Raji (cell line): Measurements from ENCODE around the gene AFAP1.

Experiments used
- POLR2A ChIP-seq: IDR thresholded peaks from 2 replicates; pipeline ENCODE4 v1.6.1; 2011; ENCODE audit warnings: low read depth, low read length, control low read depth; ENCODE audit not compliant: insufficient read depth

The AFAP1 gene

GRCh38 chr4:7901311-7901885, 38.3 kb downstream of the AFAP1 start:
- TF ChIP-seq POLR2A = no peak

DNA sequence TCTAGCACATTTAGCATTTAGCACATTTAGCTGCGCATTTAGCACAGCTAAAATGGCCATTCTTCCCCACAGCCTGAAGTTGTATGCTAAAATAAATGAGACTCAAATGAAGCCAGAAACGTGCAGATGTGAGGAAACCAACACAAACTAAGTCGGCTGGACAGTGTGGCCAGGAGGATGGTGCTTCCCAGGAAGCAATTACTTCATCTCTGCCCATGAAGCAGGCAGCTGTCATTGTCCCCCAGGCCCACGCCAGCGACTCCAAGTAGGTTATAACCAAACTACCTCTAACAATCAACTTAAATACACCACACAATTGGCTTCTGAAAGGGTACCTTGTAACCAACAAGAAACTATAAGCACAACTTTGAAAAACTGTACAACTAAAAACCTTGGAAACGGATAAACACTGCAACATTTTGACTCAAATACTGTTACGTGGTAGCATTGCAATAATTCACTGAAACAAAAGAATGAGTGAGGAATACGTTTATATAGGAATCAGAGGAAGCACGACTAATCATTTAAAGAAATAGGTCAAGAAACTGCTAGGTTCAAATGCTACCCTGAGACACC, 39.2 kb downstream of the AFAP1 start:
- no peak for TF ChIP-seq POLR2A

GRCh38 chr4:7899184-7899869, 40.3 kb downstream of the AFAP1 start:
- no peak for TF ChIP-seq POLR2A

DNA sequence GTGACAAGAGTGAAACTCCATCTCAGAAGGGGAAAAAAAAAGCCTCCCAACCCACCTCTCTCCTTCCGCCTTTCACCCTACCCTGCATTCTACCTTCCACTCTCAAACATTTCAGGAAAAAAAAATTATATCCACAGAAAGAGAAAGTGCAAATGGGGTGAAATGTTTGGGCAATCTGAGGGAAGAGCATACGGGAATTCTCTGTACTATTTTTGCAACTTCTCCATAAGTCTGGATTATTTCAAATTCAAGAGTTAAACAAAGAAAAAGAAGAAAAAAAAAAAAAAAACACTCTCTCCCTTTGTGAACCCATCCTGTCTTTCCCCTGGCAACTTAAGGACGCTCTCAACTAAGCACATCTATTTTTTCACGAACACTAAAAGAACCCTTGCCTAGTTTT, 41.3 kb downstream of the AFAP1 start:
- no peak for TF ChIP-seq POLR2A

GRCh38 chr4:7897811-7898210, 41.9 kb downstream of the AFAP1 start:
- no peak for TF ChIP-seq POLR2A

DNA sequence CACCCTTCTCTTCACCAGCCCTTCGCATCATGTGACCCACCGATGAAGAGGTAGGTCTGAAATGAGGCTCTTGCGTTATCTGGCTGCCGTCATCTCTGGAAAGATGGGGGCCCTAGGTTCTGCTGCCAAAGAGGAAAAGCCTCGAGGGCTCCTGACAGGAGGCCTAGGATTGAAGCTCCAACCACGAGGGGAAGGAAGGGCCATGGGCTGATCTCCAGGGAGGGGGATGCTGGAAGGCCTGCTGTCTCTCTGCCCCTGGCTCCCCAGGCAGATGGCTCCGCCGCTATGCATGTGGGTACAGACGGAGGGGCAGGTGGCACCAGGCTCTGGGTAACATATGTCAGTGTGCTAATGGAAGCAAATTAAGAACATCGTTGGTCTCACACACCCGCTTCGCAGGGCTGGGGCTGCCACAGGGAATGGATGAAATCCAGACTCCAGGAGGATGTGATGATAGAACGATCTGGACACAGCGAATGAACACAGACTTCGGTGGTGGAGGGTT, 44.9 kb downstream of the AFAP1 start:
- TF ChIP-seq POLR2A = no peak

GRCh38 chr4:7894098-7894676, 45.5 kb downstream of the AFAP1 start:
- TF ChIP-seq POLR2A = no peak

DNA sequence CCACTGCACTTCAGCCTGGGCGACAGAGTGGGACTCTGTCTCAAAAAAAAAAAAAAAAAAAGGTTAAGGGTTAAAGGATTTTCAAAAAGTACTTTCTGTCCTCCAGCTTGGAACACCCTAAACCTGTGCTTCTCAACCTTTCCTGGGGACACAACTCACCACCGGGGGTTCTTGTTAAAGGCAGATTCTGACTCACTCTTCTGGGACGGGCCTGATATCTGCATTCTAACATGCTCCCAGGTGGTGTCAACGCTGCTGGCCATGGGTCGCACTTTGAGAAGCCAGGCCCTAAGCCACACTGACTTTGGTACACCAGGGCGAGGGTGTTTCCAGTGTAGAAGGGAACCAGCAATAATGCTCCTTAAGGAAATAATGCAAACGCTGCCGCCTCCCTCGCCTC, 46.1 kb downstream of the AFAP1 start:
- no peak for TF ChIP-seq POLR2A

GRCh38 chr4:7892212-7893019, 47.2 kb downstream of the AFAP1 start:
- TF ChIP-seq POLR2A = no peak

DNA sequence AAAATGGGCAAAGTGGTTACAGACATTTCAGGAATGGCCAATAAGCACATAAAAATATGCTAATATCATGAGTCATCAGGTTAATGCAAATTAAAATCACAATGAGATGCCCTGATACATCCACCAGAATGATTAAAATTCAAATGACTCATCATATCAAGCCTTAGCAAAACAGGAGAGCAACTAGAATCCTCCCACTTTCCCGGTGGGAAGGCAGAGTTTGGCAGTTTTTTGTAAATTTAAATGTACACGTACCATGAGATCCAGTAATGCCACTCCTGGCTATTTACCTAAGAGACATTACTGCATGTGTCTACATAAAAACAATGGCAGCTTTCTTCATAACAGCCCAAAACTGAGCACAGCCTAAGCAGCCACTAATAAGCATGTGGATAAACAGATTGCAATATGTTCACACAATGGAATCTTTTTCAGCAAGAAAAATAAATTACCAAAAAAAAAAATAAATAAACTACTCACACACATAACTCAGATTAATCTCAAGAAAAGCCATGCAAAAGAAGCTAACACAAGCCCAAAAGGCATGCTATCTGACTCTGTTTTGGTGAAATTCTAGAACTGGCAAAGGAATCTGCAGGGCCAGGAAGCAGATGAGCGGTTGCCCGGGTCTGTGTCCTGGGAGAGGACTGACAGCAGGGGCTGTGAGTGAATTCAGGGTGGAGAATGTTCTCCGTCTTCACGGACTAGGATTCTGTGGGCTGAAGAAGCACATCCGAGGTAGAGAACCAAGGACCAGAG, 48.8 kb downstream of the AFAP1 start:
- TF ChIP-seq POLR2A = no peak

DNA sequence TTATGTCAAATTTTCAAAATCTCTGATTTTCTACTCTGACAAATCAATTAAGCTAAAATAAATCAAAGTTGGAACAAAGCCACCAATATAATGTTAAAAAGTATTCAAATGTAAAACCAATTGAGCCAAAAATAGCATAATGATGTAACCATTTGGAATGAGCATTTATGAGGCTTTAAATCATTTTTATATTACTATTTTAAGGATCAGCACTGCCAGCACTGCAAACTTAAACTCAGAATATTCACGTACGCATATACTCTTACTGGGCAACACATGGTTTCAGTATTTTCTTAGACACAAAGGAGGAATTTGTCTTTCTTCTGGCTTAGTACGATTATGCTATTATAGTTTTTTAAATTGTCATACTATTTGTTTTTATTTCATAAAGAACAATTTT, 52.2 kb downstream of the AFAP1 start:
- no peak for TF ChIP-seq POLR2A

DNA sequence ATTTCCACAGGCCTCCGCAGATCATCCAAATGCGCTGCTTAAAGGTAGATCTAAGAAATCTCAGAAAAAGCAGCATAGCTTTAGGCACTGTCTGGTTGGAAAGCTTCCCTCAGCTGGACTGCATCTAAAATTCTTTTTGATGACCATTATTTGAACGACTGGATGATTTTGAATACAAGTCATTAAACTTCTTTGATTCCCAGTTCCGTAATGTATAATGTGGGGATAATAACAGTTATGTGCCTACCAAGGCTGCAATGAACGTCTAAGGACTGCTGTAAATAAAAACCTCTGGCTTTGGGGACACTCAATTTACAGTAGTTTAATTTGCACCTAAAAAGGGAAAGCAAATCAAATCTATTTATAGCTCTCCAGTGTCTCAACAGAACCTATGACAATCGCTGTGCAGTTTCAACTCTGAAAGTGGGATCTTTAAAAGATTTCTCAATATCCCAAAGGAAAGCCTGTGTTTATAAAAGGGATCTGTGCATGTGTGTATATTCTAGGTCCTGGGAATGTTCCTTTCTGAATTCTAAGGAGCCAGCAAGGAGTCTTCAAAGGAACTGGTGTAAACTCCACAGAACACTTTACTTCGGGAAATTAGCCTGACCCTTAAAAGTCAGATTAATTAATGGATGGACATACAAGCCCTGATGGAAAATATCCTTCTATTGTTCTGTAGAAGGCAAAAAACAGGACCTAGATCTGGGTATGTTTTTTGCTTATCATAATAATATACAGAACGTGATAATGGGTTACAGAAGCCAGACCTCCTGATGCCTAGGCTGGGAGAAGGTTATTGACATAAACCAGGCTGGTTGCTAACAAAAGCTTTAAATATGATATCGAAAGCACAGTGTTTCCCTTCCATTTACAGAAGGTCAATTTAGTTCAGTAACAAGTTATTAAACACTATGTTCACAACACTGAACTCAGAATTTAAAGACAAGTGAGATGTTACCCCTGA, 53.4 kb downstream of the AFAP1 start:
- TF ChIP-seq POLR2A = no peak

GRCh38 chr4:7885216-7886006, 54.2 kb downstream of the AFAP1 start:
- no peak for TF ChIP-seq POLR2A
